Measurements from ENCODE around the gene SIPA1L3. TPM values are rescaled to one million over a fixed set of nuclear protein-coding genes. Genes with fewer than 3 reads are reported as not detected.
A peak's percentile ranks its signal among the peaks of the same experiment; 100 is the strongest.

Gene SIPA1L3
- total RNA-seq, 2 donors from 2014 or later: 10.9 to 20.5 TPM

GRCh38 chr19:38163419-38164290, 256.6 kb downstream of the SIPA1L3 start:
- ATAC-seq (no peak), DNase-seq (ENCODE audit: low spot score in 2 of 2) (no peak)
- Mint-ChIP-seq H3K36me3 (peaks cover 26% of the 10 kb centered on the region in 2 donors), H3K9me3 (no peaks in the 10 kb centered on the region), H3K27ac (peak overlapping the region; percentile 66 to 91)

DNA sequence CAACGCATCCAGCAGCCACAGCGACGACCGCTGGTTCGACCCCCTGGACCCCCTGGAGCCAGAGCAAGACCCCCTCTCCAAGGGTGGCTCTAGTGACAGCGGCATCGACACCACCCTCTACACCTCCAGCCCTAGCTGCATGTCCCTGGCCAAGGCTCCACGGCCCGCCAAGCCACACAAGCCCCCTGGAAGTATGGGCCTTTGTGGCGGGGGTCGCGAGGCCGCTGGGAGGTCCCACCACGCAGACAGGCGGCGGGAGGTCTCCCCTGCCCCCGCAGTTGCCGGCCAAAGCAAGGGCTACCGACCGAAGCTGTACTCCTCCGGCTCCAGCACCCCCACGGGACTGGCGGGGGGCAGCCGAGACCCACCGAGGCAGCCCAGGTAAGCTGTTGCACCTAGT, 257.5 kb downstream of the SIPA1L3 start:
- Mint-ChIP-seq H3K27ac (peak overlapping the region in 1 of 2 donors; percentile 17), H3K9me3 (no peaks in the 10 kb centered on the region), H3K36me3 (peaks cover 26% of the 10 kb centered on the region in 2 donors)
- ATAC-seq (no peak), DNase-seq (ENCODE audit: low spot score in 2 of 2) (no peak)

DNA sequence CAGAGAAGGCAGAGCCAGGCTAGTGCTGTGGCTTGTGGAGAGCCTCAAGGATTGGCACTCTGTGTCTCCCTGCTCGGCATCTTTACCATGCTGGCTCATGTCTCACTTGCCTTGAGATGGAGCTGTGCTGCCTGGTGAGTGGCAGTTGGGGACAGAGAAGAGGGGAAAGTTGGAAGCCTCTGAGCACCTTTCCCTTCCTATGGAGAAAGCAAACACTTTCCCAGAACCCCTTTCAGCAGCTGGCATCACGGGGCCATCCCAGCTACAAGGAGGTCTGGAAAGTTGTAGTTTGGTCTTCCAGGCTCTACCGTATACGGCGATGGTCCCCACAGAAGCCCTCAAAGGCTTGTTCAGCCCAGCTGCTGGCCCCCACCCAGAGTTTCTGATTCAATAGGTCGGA, 258.3 kb downstream of the SIPA1L3 start:
- H3K36me3 Mint-ChIP-seq: peaks cover 26% of the 10 kb centered on the region in 2 donors
- H3K9me3 Mint-ChIP-seq: no peaks in the 10 kb centered on the region
- ATAC-seq: no peak
- H3K27ac Mint-ChIP-seq: peak overlapping the region; percentile 17 to 82
- DNase-seq (ENCODE audit: low spot score in 2 of 2): no peak

DNA sequence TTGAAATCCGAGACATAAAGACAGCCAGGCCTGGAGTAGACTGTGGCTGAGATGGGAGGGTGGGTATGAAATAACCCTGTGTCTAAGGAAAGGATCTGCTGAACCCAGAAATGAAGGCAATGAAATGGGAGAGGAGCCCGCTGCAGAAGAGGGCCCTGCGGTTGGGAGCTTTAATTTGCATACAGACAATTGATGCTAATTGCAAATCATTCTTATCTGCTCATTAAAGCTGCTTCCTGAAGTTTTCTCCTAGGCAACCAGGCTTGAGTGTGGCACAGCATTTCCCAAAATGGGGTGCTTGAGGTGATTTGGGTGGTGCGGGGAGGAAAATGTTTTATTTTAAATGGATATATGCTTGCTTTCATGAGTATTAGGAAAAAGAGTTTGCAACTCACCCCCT, 261.6 kb downstream of the SIPA1L3 start:
- no peak overlapping the region for H3K27ac Mint-ChIP-seq
- DNase-seq (ENCODE audit: low spot score in 2 of 2) (no peak), ATAC-seq (no peak)
- no peaks in the 10 kb centered on the region for H3K9me3 Mint-ChIP-seq
- H3K36me3 Mint-ChIP-seq: peaks cover 2 to 8% of the 10 kb centered on the region in 2 donors

DNA sequence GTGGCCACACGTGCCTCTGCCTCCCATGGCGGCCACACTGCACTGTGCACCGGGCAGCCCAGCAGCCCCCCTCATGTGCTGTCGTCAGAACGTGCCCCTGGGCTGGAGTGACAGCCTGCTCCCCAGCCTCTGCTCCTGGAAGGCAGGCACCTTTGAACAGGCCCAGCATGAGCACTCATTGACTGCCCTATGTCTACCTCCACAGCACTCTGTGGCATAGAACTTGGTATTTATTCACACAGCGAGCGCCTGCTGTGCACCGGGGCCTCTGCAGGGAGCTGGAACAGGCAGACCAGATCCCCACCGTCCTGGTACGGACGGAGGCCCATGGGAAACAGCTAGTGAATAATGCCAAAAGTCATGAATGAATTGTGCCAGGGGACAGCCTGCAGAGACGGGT, 263.3 kb downstream of the SIPA1L3 start:
- no peak for ATAC-seq
- Mint-ChIP-seq H3K27ac (no peak overlapping the region), H3K9me3 (no peaks in the 10 kb centered on the region), H3K36me3 (peaks cover 0 to under 1% of the 10 kb centered on the region in 2 donors)
- no peak for DNase-seq (ENCODE audit: low spot score in 2 of 2)

GRCh38 chr19:38172001-38172400, 265.0 kb downstream of the SIPA1L3 start:
- ATAC-seq: no peak
- Mint-ChIP-seq H3K27ac (peak overlapping the region; percentile 2 to 25), H3K36me3 (no peaks in the 10 kb centered on the region), H3K9me3 (no peaks in the 10 kb centered on the region)
- no peak for DNase-seq (ENCODE audit: low spot score in 2 of 2)

GRCh38 chr19:38173291-38174041, 266.5 kb downstream of the SIPA1L3 start:
- H3K9me3 Mint-ChIP-seq: no peaks in the 10 kb centered on the region
- ATAC-seq: no peak

DNA sequence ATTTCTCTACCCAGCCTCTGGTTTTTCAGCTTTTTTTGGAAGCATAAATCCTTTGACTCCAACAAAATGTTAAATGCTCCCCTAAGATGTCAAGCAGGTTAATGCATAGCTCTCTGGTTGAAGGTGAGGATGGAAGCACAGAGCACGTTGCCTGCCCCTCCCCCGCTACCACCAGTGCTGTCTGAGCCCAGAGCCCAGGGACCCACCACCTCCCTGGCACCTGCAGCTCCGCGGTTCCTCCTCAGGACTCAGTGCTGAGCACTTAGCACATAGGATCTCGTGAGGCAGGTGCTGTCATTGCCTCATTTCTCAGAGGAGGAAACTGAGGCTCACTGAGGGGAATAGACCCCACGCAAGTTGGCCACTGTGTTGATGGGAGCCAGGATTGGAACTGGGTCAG, 268.4 kb downstream of the SIPA1L3 start:
- H3K9me3 Mint-ChIP-seq: peaks cover 4 to 5% of the 10 kb centered on the region in 2 donors
- DNase-seq (ENCODE audit: low spot score in 2 of 2): no peak
- peaks cover 0 to 5% of the 10 kb centered on the region in 2 donors for H3K36me3 Mint-ChIP-seq
- H3K27ac Mint-ChIP-seq: no peak overlapping the region
- ATAC-seq: no peak

More at GRCh38 chr19:38173291-38174041, 266.5 kb downstream of the SIPA1L3 start:
- Mint-ChIP-seq H3K36me3 (no peaks in the 10 kb centered on the region), H3K27ac (peak overlapping the region; percentile 6 to 26)
- DNase-seq (ENCODE audit: low spot score in 2 of 2): no peak

GRCh38 chr19:38180071-38180470, 273.1 kb downstream of the SIPA1L3 start:
- Mint-ChIP-seq H3K9me3 (peaks cover 5 to 7% of the 10 kb centered on the region in 2 donors), H3K27ac (no peak overlapping the region), H3K36me3 (peaks cover 8 to 19% of the 10 kb centered on the region in 2 donors)
- DNase-seq (ENCODE audit: low spot score in 2 of 2) (no peak), ATAC-seq (no peak)

- Mint-ChIP-seq H3K27ac (no peak overlapping the region), H3K9me3 (peaks cover 5 to 7% of the 10 kb centered on the region in 2 donors), H3K36me3 (peaks cover 8 to 20% of the 10 kb centered on the region in 2 donors)
- ATAC-seq (no peak), DNase-seq (ENCODE audit: low spot score in 2 of 2) (no peak)
Measured at GRCh38 chr19:38182536-38183210, 275.7 kb downstream of the SIPA1L3 start.

DNA sequence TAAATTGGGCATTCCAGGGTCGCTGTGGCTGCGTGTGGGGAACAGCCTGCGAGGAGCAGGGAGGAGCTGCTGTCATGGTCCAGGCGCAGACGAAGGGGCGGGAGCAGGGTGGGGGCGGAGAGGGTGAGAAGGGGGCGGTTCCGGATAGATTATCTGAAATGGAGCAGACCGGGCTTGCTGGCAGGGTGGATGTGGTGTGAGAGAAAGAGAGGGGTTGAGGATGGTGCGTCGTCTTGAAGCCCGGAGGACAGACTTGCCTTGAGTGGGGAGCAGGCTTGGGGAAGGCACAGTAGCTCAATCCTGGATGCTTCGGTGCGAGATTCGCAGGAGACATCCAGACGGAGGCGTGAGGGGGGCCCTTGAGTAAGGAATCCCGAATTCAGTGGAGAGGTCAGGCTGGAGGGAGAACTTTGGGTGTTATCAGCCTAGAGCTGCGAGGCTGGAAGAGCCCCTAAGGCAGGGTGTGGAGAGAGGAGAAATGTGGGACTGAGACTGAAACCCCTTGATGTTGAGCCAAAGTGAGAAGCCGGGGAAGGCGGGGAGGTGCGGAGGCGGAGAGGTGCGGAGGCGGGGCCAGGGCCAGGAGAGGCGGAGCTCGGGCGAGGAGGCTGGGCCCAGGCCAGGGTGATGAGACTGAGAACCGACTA, 276.4 kb downstream of the SIPA1L3 start:
- Mint-ChIP-seq H3K36me3 (peaks cover 8 to 20% of the 10 kb centered on the region in 2 donors), H3K27ac (peak overlapping the region in 1 of 2 donors; percentile 76), H3K9me3 (peaks cover 5 to 7% of the 10 kb centered on the region in 2 donors)
- ATAC-seq (no peak), DNase-seq (ENCODE audit: low spot score in 2 of 2) (no peak)

DNA sequence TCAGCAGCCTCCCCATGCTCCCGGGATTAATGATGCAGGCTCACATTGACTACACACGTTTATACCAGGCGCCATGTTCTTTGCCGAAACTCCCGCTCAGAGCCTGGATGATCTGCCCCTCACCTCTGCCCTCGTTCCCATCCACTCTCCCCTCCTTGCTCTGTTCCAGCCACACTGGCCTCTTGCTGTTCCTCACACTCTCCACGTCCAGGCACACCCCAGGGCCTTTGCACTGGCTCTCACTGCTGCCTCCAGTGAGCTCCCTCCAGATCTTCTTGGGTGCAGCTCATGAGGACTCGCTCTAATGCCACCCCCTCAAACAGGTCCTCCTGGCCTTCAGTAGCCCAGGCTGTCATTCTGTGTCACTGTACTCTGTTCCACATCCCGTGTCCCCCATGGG, 277.8 kb downstream of the SIPA1L3 start:
- H3K9me3 Mint-ChIP-seq: peaks cover 0 to 4% of the 10 kb centered on the region in 2 donors
- no peak for ATAC-seq
- H3K27ac Mint-ChIP-seq: no peak overlapping the region

GRCh38 chr19:38185562-38185961, 278.6 kb downstream of the SIPA1L3 start:
- ATAC-seq: no peak
- H3K36me3 Mint-ChIP-seq: peaks cover 7 to 14% of the 10 kb centered on the region in 2 donors
- no peak for DNase-seq (ENCODE audit: low spot score in 2 of 2)
- H3K9me3 Mint-ChIP-seq: peaks cover 0 to 4% of the 10 kb centered on the region in 2 donors
- H3K27ac Mint-ChIP-seq: peak overlapping the region in 1 of 2 donors; percentile 60

More for the DNA sequence above, 277.8 kb downstream of the SIPA1L3 start:
- no peak for DNase-seq (ENCODE audit: low spot score in 2 of 2)
- H3K36me3 Mint-ChIP-seq: peaks cover 8 to 15% of the 10 kb centered on the region in 2 donors

- no peak for DNase-seq (ENCODE audit: low spot score in 2 of 2)
- Mint-ChIP-seq H3K36me3 (peaks cover 0 to 2% of the 10 kb centered on the region in 2 donors), H3K9me3 (peaks cover 0 to 2% of the 10 kb centered on the region in 2 donors), H3K27ac (peak overlapping the region; percentile 53 to 79)
- ATAC-seq: peak; percentile 68 to 97
Measured at GRCh38 chr19:38190061-38190460, 283.1 kb downstream of the SIPA1L3 start.

- DNase-seq (ENCODE audit: low spot score in 2 of 2) (no peak), ATAC-seq (no peak)
- Mint-ChIP-seq H3K36me3 (peaks cover 5 to 7% of the 10 kb centered on the region in 2 donors), H3K27ac (no peak overlapping the region), H3K9me3 (peaks cover 0 to 8% of the 10 kb centered on the region in 2 donors)
Measured at GRCh38 chr19:38190793-38191192, 283.8 kb downstream of the SIPA1L3 start.

DNA sequence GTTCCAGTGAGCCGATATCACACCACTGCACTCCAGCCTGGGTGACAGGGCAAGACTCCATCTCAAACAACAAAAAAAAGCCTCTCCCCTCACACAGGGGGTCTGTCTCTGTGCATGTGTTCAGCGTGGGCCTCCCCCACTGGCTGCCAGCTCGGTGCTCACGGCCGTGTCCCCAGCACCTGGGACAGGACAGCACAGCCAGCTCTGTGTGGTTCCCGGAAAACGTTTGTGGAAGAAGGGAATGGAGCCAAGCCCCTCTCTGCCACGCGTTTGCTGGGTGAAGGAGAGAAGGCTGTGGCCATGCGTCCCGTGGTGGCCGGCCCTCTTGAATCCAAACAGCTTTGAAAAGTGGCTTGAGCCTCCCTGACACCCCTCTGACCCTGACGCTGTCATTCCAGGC, 284.7 kb downstream of the SIPA1L3 start:
- DNase-seq (ENCODE audit: low spot score in 2 of 2): no peak
- peaks cover 11 to 12% of the 10 kb centered on the region in 2 donors for H3K36me3 Mint-ChIP-seq
- peaks cover 0 to 8% of the 10 kb centered on the region in 2 donors for H3K9me3 Mint-ChIP-seq
- H3K27ac Mint-ChIP-seq: no peak overlapping the region
- no peak for ATAC-seq
